Skeletal muscle tissue (tissue), 4 donors: ENCODE measurements around the gene MUC22. TPM values are rescaled to one million over a fixed set of nuclear protein-coding genes. Genes with fewer than 3 reads are reported as not detected.

ENCODE experiments used
- H3K27ac ChIP-seq: one replicate; pipeline ENCODE4 v1.7.0; 2013; ENCODE audit warnings: mild to moderate bottlenecking, low read depth, low read length, inconsistent platforms
- H3K27me3 ChIP-seq, 3 donors: one replicate each; pipeline ENCODE4 v1.7.0; 2013; ENCODE audit warnings: low read length in 3 of 3; ENCODE audit not compliant: control insufficient read depth in 3 of 3, insufficient read depth in 3 of 3
- H3K36me3 ChIP-seq, 3 donors: one replicate each; pipeline ENCODE4 v1.7.0; 2013; ENCODE audit warnings: low read length in 3 of 3; ENCODE audit not compliant: control insufficient read depth in 3 of 3, insufficient read depth in 3 of 3
- H3K4me1 ChIP-seq, 3 donors: one replicate each; pipeline ENCODE4 v1.7.0; 2013; ENCODE audit warnings: low read length in 3 of 3, mild to moderate bottlenecking in 3 of 3; ENCODE audit not compliant: control insufficient read depth in 3 of 3, insufficient read depth in 3 of 3
- H3K4me3 ChIP-seq, 3 donors: one replicate each; pipeline ENCODE4 v1.7.0; 2013; ENCODE audit warnings: low read length in 3 of 3
- H3K9ac ChIP-seq, 3 donors: one replicate each; pipeline ENCODE4 v1.7.0; 2013; ENCODE audit warnings: low read length in 3 of 3, mild to moderate bottlenecking in 3 of 3, moderate library complexity in 2 of 3, low read depth in 1 of 3
- H3K9me3 ChIP-seq, 3 donors: one replicate each; pipeline ENCODE4 v1.7.0; 2013; ENCODE audit warnings: low read length in 3 of 3; ENCODE audit not compliant: control insufficient read depth in 3 of 3
- total RNA-seq: library from RNA; depleted of rRNA; stranded (reverse); fragments of >200 nt; gene quantifications from one replicate; pipeline ENCODE4 v1.2.3, GENCODE V29; 2014
- donor health status: Osteomylitis.

MUC22 gene
- total RNA-seq, 1 donor from 2014 or later, result not detected

DNA sequence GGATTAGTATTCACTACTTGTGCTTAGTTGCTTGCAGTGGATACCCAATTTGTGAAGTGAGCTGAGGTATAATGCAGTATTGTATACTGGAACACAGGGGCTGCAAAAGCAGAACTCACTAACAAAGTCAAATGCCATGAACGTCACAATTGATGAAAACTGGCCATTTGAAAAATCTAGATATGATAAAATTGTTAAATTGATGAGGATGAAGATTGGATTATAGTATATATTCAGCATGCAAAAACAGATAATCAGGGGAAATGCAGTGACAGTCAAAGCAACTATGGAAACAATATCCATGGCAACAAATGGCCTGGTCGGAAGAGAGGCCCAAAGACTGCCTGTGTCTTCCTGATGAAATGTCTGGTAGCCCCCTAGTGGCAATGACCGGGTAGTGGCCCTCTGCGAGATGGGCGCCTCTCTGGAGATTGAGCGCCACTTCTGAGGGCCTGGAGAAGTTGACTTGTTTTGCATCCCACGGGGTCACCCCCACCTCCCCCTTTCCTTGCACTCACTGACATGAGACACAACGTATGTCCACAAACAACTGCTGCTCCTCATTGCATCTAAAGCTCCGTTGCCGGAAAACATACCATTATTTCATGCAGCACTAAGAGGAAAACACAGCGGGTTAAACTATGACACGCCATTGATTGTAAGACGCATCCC lies 58.5 kb downstream of the MUC22 start:
- H3K4me1 ChIP-seq, result peaks cover 5 to 6% (median 6%) of the 10 kb centered on the region in 3 donors
- no peaks in the 10 kb centered on the region for H3K9me3 ChIP-seq
- no peak overlapping the region for H3K4me3 ChIP-seq
- H3K36me3 ChIP-seq, result no peaks in the 10 kb centered on the region
- no peaks in the 10 kb centered on the region for H3K27me3 ChIP-seq
- H3K27ac ChIP-seq, result no peak overlapping the region
- no peak overlapping the region for H3K9ac ChIP-seq

DNA sequence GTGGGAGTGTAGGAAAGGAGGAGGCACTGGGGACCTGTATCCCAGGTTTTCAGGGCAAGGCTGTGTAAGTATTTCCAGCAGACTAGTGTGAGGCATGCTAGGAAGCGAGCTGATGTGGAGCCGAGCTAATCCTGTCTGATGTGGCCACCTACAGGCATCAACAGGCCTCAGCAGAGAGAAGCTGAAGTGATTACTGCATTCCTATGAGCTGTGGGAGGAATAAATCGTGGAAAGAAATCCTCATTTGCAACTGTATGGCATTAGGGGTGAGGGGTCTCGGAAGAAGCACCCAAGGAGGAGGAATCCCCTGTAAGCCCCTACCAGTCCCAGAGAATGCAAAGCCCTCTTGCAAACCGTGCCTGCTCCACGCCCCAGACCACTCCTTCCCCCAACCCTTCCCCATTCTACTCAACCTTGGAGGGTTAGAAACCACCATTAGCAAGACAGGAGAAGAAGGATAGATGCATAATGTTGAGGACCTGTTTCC lies 60.5 kb downstream of the MUC22 start:
- Histone ChIP-seq H3K4me1 (peaks cover 3 to 6% (median 5%) of the 10 kb centered on the region in 3 donors), H3K27me3 (no peaks in the 10 kb centered on the region), H3K9me3 (no peaks in the 10 kb centered on the region), H3K9ac (peak overlapping the region in 1 of 3 donors; percentile 33), H3K4me3 (no peak overlapping the region), H3K27ac (no peak overlapping the region), H3K36me3 (no peaks in the 10 kb centered on the region)

DNA sequence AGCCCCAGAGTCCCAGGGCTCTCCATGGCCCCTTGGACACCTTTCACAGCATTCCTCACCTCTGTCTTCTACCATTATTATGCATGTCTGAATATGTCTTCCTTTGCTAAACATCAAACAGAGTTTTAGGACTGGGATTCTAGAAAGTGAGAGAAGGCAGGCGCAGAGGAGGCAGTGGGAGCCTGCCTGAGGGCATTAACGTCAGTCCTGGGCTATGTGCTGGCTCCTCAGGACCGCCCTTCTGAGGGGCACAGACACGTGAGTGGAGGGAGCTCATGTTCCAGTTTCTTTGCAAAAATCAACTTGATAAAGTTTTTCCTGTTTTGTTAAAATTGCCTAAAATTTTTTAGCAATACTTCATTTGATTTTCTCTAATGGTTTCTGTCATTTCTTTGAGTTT lies 64.1 kb downstream of the MUC22 start:
- H3K9me3 ChIP-seq, result no peaks in the 10 kb centered on the region
- no peak overlapping the region for H3K4me3 ChIP-seq
- H3K36me3 ChIP-seq, result no peaks in the 10 kb centered on the region
- H3K9ac ChIP-seq, result no peak overlapping the region
- H3K27me3 ChIP-seq, result no peaks in the 10 kb centered on the region
- no peak overlapping the region for H3K27ac ChIP-seq
- peaks cover 3 to 7% (median 6%) of the 10 kb centered on the region in 3 donors for H3K4me1 ChIP-seq

DNA sequence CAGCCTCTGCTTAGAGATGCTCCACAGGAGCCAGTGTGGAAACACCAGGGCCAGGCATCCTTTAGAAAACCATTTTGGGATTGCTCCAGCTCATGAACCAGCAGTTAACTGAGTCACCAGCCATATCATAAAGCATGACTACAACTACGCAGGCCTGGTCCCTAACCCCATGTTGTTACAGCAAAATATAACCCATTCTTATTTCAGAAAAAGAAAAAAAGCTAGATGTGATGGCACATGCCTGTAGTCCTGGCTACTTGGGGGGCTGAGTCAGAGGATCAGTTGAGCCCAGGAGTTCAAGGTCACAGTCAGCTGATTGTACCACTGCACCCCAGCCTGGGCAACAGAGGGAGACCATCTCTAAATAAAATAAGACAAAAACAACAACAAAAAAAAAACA lies 65.3 kb downstream of the MUC22 start:
- Histone ChIP-seq H3K4me1 (peaks cover 4 to 10% (median 6%) of the 10 kb centered on the region in 3 donors), H3K36me3 (no peaks in the 10 kb centered on the region), H3K27ac (no peak overlapping the region), H3K4me3 (no peak overlapping the region), H3K9ac (no peak overlapping the region), H3K27me3 (no peaks in the 10 kb centered on the region), H3K9me3 (no peaks in the 10 kb centered on the region)

DNA sequence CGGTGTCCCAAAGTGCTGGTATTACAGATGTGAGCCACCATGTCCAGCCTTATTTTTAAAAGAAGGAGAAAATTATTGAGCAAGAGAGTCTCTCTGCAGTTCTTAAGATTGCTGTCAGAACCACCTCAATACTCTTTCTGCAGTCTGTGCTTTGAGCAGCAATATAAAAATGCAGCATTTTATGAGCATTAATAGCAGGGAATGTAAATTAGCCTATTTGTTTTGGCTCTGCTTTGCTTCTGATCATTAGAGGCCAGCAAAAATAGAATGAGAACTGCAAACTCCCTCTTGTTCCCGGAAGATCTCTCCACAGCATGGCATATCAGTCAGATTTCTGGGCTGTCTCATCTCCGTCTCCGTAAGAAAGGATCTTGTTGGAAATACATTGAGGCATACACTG lies 66.3 kb downstream of the MUC22 start:
- Histone ChIP-seq H3K9ac (no peak overlapping the region), H3K4me1 (peaks cover 3 to 10% (median 6%) of the 10 kb centered on the region in 3 donors), H3K36me3 (no peaks in the 10 kb centered on the region), H3K9me3 (no peaks in the 10 kb centered on the region), H3K27ac (no peak overlapping the region), H3K4me3 (no peak overlapping the region), H3K27me3 (no peaks in the 10 kb centered on the region)

DNA sequence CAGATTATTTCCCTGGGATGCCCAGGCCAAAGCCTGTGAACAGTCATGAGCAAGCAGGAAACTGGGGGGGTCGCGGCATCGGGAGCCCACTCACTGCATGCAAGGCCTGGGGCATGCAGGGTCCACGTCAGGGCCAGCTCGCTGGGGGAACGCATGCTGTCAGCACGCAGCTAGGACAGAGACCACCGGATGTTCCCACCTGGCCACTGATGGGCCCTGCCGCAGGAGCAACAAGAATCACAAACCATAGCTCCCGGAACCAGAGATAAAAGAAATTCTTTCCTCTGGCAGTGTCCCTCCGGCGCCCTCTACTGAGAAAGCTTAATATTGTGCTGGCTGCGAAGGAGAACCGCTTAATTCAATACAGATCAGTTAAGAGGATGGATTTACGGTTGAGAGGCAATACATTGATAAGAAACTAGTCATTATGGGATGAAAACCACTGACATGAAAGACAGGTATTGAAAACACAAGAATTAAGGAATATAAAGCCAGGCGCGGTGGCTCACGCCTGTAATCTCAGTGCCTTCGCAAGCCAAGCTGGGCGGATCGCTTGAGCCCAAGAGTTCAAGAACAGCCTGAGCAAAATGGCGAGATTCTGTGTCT lies 69.5 kb downstream of the MUC22 start:
- Histone ChIP-seq H3K27ac (no peak overlapping the region), H3K4me3 (peak overlapping the region; percentile 38 to 56 (median 50)), H3K9me3 (no peaks in the 10 kb centered on the region), H3K9ac (peak overlapping the region in 1 of 3 donors; percentile 70), H3K27me3 (no peaks in the 10 kb centered on the region), H3K36me3 (no peaks in the 10 kb centered on the region), H3K4me1 (peaks cover 6 to 12% (median 8%) of the 10 kb centered on the region in 3 donors)

DNA sequence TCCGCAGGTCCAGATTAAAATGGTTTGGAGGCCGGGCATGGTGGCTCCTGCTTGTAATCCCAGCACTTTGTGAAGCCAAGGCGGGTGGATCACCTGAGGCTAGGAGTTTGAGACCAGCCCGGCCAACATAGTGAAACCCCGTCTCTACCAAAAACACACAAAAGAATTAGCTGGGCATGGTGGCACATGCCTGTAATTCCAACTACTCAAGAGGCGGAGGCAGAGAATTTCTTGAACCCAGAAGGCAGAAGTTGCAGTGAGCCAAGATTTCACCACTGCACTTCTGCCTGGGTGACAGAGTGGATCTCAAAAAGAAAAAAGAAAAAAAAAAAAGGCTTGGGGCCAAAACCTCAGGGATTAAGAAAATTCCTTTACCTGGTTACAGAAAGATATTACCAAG lies 71.6 kb downstream of the MUC22 start:
- no peak overlapping the region for H3K4me3 ChIP-seq
- H3K27ac ChIP-seq, result no peak overlapping the region
- no peaks in the 10 kb centered on the region for H3K27me3 ChIP-seq
- no peaks in the 10 kb centered on the region for H3K36me3 ChIP-seq
- H3K4me1 ChIP-seq, result peaks cover 8 to 13% (median 11%) of the 10 kb centered on the region in 3 donors
- H3K9me3 ChIP-seq, result no peaks in the 10 kb centered on the region
- no peak overlapping the region for H3K9ac ChIP-seq

DNA sequence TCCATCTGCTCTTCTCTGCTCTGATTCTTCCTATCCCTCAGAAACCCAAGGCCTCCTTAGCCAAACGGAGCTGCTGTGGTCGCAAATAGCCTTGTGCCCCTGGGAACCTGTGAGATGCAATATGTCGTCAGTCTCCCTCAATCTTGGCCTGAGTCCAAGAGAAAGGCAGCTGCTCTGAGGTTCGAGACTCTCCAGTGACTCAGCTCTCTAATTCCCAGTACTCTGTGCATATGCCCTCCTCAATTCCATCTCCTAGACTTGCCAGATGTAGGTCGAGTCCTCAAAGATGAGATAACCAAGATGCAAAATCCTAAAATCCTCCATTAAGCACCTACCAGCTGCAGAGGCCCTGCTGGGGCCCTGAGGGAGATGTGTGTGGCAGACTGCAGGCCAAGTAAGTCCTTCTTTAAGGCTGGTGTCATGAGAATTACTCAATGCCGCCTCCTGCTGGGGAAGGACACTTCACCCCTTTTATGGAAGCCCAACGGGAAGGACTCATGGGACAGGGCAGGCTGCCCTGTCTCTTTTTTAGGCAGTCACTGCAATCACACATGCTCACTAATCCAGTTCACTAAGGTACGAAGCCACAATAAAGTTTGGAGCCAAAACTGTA lies 73.6 kb downstream of the MUC22 start:
- Histone ChIP-seq H3K9ac (no peak overlapping the region), H3K4me1 (peaks cover 13 to 19% (median 15%) of the 10 kb centered on the region in 3 donors), H3K4me3 (no peak overlapping the region), H3K36me3 (no peaks in the 10 kb centered on the region), H3K27me3 (no peaks in the 10 kb centered on the region), H3K27ac (no peak overlapping the region), H3K9me3 (no peaks in the 10 kb centered on the region)
